Measurements from ENCODE around the gene SNAPC2. TPM values are rescaled to one million over a fixed set of nuclear protein-coding genes. Genes with fewer than 3 reads are reported as not detected.

SNAPC2 gene
- total RNA-seq (10 to 100 TPM in 3 of 10 donors, 1 to 10 TPM in 7; 5.7 to 12.9 (median 9.5) TPM), polyA plus RNA-seq (10 to 100 TPM in 1 of 2 donors, 1 to 10 TPM in 1; 7.3 to 26.1 TPM)
- long read RNA-seq, donor 1, transcript SNAPC2-201 (5 exons, 1,542 nt): major isoform, 9 of 17 reads
- long read RNA-seq, donor 1, partial matches to known transcripts: 7 of 17 reads
- long read RNA-seq, donor 1, other reads (novel, unspliced or antisense): 0 of 17 reads
- long read RNA-seq, donor 2, transcript SNAPC2-201 (5 exons, 1,542 nt): major isoform, 9 of 17 reads
- long read RNA-seq, donor 2, partial matches to known transcripts: 4 of 17 reads
- long read RNA-seq, donor 2, other reads (novel, unspliced or antisense): 3 of 17 reads
- long read RNA-seq, donor 3, transcript SNAPC2-201 (5 exons, 1,542 nt): major isoform, 25 of 33 reads
- long read RNA-seq, donor 3, partial matches to known transcripts: 3 of 33 reads
- long read RNA-seq, donor 3, other reads (novel, unspliced or antisense): 1 of 33 reads

- Histone ChIP-seq H3K36me3 (peaks cover 0 to 18% (median 11%) of the 10 kb centered on the region in 9 donors), H3K9me3 (no peaks in the 10 kb centered on the region), H3K4me1 (peaks cover 12 to 71% (median 45%) of the 10 kb centered on the region in 9 donors), H3K4me3 (peak within 1 kb of the TSS; percentile 55 to 90 (median 76)), H3K27ac (peak within 1 kb of the TSS; percentile 66 to 94 (median 88)), H3K27me3 (peaks cover 11 to 50% (median 43%) of the 10 kb centered on the region in 7 donors)
- peak in 2 of 9 donors; percentile 26 to 27 for TF ChIP-seq CTCF (IDR thresholded peaks at IDR 0.05)
- DNase-seq: peak; percentile 97
- WGBS, 2 donors: 5 to 8% methylated on average over 62 of the region's 62 CpGs
- intact Hi-C loops (cut with DNase I): loop anchor here in 5 of 10 donors (1.0 to 10.0 kb wide), 5 partner anchors 17 to 332 kb away; partner anchors contain the start of gene MAP2K7 (in 1 of the 5)
- ATAC-seq: peak; percentile 61 to 78 (median 74)
Observed at GRCh38 chr19:7919610-7920518, at the start of gene SNAPC2. Gene SNAPC2, plus strand, starts transcription at chr19:7920338. Its CDS starts 29 bp downstream, at chr19:7920367.

GRCh38 chr19:7870571-7871436 is 49.3 kb upstream of the SNAPC2 start:
- Histone ChIP-seq H3K27ac (no peak overlapping the region), H3K27me3 (peaks cover 6 to 67% (median 57%) of the 10 kb centered on the region in 7 donors)

More at GRCh38 chr19:7870571-7871436, 49.3 kb upstream of the SNAPC2 start:
- Histone ChIP-seq H3K9me3 (no peaks in the 10 kb centered on the region), H3K36me3 (no peaks in the 10 kb centered on the region), H3K4me1 (peaks cover 8 to 57% (median 38%) of the 10 kb centered on the region in 9 donors), H3K4me3 (no peak overlapping the region)
- peak in 1 of 2 donors; percentile 33 for DNase-seq
- 67 to 68% methylated on average over 11 of the region's 11 CpGs for WGBS, 2 donors
- intact Hi-C loops (cut with DNase I): no loop called here
- TF ChIP-seq CTCF (IDR thresholded peaks at IDR 0.05): no peak
- peak in 3 of 8 donors; percentile 6 to 18 (median 9) for ATAC-seq

Measured in heart right ventricle (tissue), 16 donors.